Stimulated activated CD8-positive, alpha-beta memory T cell treated with anti-CD3 and anti-CD28 coated beads, Interleukin-7, amount 100 ng/mL, for 1 hour (primary cell): ENCODE results near the gene THSD8.

ENCODE experiments used
- DNase-seq, 2 donors: peaks; one replicate each; pipeline ENCODE4 v3.0.0-alpha.2; 2020; ENCODE audit warnings: low read depth in 2 of 2

The THSD8 gene

GRCh38 chr19:12801466-12802266 is at the start of gene THSD8, which contains the start of gene PRDX2:
TSS of gene THSD8 (plus strand) at chr19:12802069. CDS start at chr19:12802072, 3 bp downstream.
TSS of gene PRDX2 (minus strand) at chr19:12801800. CDS start at chr19:12801261, 539 bp downstream.
- no peak for DNase-seq

GRCh38 chr19:12754465-12755196 is 47.2 kb upstream of the THSD8 start:
- no peak for DNase-seq

DNA sequence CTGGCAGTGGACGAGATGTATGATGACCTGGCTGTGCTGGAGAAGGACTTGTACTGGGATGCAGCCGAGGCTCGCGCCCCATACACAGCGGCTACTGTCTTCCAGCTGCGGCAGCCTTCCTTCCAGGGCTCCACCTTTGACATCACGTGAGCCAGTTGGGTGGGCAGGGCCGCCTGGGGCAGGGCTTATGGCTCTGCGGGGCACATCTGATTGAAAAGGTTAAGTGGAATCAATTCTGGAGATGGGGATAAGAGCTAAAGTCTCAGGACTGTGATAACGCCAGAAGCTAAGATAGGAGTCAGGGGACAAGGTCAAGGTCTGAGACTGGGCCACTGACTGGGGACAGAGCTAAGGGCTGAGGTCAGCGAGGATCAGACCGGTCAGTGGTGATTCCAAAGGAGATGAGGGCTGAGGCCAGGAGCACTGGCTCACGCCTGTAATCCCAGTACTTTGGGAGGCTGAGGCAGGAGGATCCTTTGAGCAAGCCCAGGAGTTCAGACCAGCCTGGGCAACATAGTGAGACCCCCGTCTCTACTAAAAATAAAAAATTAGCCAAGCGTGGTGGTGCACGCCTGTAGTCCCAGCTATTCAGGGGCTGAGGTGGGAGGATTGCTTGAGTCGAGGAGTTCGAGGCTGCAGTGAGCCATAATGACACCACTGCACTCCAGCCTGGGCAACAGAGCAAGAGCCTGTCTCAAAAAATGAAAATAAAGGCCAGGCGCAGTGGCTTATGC is 45.6 kb upstream of the THSD8 start:
- no peak for DNase-seq

DNA sequence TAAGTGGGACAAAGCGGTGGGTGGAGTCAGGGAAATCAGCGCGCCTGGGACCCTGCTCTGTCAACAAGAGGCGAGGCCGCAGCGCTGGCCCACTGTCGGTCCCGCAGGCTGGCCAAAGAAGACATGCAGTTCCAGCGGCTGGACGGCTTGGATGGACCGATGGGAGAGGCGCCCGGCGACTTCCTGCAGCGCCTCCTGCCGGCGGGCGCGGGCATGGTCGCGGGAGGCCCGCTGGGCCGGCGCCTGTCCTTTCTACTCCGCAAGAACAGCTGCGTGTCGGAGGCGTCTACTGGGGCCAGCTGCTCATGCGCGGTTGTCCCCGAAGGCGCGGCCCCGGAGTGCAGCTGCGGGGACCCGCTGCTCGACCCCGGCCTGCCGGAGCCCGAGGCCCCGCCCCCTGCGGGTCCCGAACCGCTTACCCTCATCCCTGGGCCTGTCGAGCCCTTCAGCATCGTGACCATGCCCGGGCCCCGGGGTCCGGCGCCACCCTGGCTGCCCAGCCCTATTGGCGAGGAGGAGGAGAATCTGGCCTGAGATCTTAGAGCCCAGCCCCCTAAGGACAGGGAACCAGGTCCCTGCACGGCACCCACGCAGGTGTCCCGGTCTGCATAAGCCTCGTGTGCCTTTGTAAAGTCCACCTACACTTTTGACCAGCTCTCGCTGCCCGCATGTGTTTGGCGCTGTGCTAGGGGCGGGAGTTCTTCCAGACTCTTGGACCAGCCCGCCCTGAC is 44.2 kb upstream of the THSD8 start:
- peak in 1 of 2 donors; percentile 41 for DNase-seq

DNA sequence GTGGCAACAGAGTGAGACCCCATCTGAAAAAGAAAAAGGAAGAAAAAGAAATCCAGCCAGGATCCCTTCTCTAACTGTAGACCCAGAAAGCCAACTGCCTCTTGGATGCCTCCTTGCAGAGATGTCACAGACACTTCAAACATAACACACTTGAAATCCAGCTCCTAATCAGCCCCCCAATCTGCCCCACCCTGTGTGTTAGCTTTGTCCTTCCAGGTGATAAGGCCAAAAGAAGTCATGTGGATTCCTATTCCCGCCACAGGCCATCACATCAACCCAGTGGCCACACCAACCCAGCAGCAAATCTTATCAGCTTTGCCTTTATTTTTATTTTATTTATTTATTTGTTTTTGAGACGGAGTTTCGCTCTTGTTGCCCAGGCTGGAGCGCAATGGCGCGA is 42.2 kb upstream of the THSD8 start:
- no peak for DNase-seq

DNA sequence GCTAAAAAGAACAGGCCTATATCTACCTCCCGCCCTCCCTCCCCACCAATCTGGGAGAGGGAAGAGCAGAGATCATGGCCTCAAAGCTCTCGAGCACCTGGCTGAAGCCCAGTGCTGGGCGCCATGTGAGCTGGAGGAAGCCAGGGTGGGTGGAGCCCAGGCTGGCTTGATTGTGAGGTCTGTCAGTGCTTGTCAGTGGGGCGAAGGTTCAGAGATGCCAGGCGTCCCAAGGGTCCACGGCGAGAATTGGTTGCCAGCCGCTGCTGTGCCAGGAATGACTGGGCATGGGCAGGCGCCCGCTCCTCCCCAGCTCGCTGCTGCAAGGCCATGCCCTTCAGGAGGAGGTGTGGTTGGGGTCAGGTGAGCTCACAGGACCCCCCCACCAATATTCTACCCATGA is 38.8 kb upstream of the THSD8 start:
- DNase-seq: no peak

GRCh38 chr19:12764698-12765097 is 37.2 kb upstream of the THSD8 start:
- DNase-seq: no peak

GRCh38 chr19:12766051-12766521 is 35.8 kb upstream of the THSD8 start:
- peak; percentile 60 to 64 for DNase-seq

DNA sequence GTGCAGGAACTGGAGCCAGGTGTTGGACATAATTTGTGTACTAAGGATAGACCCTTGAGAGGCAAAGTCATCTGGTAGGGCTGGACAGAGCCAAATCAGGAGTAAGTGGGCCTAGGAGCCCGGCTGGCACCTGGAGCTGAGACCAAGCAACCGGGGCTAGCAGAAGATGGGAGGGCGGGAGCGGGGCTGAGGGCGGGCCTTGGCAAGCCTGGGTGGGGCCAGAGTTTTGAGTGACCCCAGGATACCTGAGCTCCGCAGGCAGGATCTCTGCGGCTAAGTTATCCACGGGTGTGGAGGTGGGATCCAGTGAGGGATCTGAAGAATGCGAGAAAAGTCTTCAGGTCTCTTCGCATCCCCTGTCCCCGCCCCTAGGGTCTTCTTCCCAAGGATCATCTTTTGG is 34.7 kb upstream of the THSD8 start:
- no peak for DNase-seq

- DNase-seq: no peak
Observed at GRCh38 chr19:12767666-12768065, 34.2 kb upstream of the THSD8 start.

DNA sequence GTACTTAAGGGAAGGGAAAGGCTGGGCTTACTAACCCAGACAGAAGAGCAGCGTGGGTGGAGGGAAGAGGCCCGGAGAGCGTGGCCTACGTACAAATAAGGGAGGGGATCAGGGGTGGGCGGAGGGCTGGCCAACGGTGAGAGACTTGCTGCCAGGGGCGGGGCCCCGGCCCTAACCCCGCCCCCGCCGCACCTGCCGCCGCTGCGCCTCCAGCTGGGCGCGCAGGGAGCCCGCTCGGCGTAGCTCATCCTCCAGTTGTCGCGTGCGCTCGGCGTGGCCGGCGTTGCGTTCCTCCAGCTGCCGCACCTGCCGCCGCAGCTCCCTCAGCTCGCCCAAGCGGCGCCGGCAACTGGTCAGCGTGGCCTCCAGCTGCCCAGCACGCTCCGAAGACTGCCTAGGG is 32.2 kb upstream of the THSD8 start:
- DNase-seq: no peak

DNA sequence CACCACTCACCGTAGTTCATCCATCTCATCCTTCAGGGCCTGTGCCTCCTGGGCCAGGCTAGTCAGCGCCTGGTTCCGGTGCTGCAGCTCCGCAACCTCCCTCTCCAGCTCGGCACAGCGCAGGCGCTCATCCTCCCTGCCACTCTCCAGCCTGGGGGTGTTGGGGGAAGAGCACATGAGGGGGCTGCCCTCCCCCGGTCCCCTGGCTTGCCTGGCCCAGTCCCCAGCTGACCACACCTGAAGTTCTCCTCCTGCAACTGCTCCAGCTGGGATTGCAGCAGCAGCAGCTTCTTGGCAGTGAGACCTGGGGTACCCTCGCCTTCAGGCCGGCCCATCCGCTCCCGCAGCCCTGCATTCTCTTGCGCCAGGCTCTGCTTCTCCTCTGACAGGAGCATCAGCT is 30.9 kb upstream of the THSD8 start:
- DNase-seq: no peak

DNA sequence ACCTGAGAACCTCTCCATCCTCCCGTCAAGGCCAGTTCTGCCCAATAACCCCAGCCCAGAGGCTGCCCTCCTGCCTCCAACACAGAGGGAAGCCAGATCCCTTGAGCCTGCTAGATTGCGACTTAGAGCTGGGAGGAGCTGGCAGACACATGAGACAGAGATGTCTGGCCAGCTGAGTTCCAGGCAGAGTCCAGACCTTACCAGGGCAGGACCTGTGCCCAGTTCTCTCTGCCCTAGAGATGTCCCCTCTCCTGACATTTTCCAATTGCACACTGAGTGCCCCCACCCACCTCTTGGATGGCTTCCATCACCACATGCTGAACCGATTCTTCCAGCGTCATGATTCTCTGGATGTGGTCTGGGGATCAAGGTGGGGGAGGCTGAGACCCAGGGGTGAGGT is 29.5 kb upstream of the THSD8 start:
- DNase-seq: no peak

DNA sequence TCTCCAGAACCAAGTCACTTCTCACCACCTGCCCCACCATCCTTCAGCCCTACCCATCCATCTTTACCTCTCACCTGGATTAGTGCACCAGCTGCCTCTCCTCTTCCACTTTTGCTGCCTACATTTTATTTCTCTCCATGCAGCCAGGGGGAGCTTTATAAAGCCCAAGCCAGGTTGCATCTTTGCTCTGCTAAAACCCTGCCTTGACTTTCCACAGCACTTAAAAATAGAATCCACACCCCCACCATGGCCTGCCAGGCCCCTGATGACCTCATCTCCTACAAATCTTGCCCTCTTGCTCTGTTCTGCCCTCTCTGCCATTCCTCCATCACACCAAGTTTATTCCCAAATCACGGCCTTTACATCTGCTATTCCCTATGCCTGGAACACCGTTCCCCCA is 28.3 kb upstream of the THSD8 start:
- no peak for DNase-seq

DNA sequence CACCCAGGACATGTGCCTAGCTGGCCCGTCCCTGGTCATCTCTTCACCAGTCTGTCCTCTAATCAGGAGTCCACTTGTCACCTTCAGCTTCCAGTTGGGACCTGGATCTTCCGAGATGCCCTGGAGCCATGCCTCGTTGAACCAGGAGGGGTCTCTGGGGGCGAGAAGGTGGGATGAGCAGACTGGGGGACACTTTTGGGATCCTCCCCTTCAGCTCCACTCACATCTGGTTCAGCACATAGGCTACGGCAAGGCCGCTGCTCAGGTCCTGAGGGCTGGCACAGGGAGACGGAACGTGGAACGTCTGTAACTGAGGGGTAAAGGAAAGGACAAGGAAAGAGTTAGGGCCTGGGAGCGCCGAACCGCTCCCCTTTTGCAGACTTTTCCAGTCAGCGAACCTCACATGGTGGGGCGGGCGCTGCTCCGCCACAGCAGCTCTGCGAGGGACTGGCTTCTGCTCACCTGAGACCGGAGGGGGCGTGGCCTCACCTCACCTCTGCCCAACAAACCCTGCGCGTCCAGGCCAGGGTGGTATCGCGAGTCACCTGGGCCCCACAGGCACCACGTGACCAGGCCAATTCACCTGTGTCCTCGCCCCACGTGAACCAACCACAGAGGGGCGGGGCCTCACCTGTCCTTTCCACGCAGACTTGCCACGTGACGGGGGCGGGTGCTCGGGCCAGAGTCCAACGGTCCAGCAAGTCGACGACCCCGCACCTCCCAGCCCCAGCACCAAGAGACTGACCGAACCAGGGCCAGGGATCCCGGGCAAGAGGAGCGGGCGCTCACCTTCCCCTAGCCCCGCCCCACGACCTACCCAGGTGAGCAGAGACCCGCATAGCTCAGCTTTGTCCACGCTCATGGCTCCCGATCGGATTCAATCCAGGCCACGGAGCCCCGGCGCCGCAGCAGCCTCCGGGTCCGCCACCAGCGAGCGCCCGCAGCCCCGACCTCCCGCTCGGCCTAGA is 27.0 kb upstream of the THSD8 start, which contains the start of gene HOOK2:
Gene HOOK2 (minus strand): TSS at position 965 of the 968 bp plus-strand sequence. CDS start 103 bp downstream, at position 862.
- DNase-seq: no peak

- peak; percentile 61 to 71 for DNase-seq
Observed at GRCh38 chr19:12777217-12778016, 24.5 kb upstream of the THSD8 start.

DNA sequence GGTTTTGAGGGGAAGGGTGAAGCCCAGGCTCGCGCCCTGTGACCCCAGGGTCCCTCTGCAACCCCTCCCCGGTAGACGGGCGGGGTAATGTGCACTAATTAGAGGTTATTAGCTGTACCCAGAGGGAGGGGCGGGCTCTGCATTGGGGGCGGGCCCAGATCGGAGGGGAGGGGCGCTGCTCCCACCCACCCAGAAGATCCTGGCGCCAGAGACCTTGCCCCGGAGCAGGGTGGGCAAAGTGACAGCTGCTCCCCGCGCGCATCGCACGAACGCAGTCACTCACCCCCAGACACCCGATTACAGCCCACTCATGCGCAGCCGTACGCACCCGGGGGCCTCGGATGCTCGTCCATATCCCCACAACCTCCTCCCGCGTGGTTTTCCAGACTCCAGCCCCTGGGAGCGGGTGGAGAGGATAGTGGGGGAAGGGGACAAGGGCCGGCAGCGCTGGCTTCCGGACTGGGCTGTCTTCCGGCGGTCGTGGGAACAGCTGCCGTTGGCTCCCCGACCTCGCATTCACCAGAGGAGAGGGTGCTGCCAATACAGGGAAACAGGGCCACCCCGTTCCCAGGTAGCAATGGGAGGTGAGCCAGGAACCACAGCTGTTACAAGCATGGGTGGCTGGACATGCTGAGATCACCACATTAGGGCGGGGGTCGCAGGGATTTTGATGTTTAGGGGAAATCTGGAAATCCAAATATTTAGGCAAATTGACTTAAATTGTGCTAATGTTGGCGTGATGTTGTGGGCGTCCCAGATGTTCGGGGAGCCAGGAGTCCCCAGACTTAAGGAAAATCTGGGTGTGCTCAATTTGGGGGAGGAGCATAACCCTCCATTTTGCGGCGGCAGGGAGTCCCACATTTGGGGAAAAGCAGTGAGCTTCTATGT is 23.6 kb upstream of the THSD8 start:
- peak in 1 of 2 donors; percentile 4 for DNase-seq

DNA sequence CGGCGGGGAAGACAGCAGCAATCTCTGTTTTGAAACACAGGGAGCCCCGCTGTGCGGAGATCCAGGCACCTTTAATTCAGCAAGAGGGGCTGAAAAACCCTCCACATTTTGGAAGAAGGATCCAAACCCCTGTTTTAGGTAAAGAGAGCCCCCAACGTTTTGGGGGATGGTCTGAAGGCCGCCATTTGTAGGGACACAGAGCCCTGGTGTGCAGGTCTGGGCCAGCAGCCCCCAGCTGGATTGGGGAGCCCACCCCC is 23.0 kb upstream of the THSD8 start:
- DNase-seq: no peak
